PC-9 (cell line): ENCODE data around the gene CTSF. TPM values are rescaled to one million over a fixed set of nuclear protein-coding genes. Genes with fewer than 3 reads are reported as not detected.

Experiments
- BruUV-seq: library from RNA; stranded (reverse); fragments of 400-500 nt; replicated peaks from 2 replicates; lab custom pipeline; 2021; lab: Mats Ljungman, UMichigan
- CTCF ChIA-PET: fragments of 300-600 bp; sonication (Branson Sonifier 250); formaldehyde crosslinking; loops from one replicate; lab custom pipeline; 2022; ENCODE audit warnings: antibody characterized with exemption; lab: Charles Lee
- POLR2A ChIA-PET: fragments of 300-600 bp; sonication (Branson Sonifier 250); formaldehyde crosslinking; loops from one replicate; lab custom pipeline; 2022; ENCODE audit warnings: antibody characterized with exemption; ENCODE audit not compliant: unreplicated experiment; lab: Charles Lee
- DNase-seq, 2 experiments: peaks; one replicate each; pipeline versions ENCODE4 v3.0.0 to v3.0.0-alpha.2; 2015 to 2022; ENCODE audit warnings: mixed read lengths in 1 of 2
- H2AFZ ChIP-seq: fragments of 200-600 bp; sonication (generic); 2 replicates; pipeline ENCODE4 v1.8.1; 2017; ENCODE audit warnings: antibody characterized with exemption
- H3F3A ChIP-seq: fragments of 200-600 bp; sonication (generic); 2 replicates; pipeline ENCODE4 v1.8.1; 2017; ENCODE audit warnings: antibody characterized with exemption, mild to moderate bottlenecking, low read depth; ENCODE audit not compliant: insufficient read depth
- H3K27ac ChIP-seq: fragments of 200-600 bp; sonication (generic); 2 replicates; pipeline ENCODE4 v1.6.1; 2016; ENCODE audit warnings: mixed run types
- H3K27me3 ChIP-seq: fragments of 200-600 bp; sonication (generic); 2 replicates; pipeline ENCODE4 v1.6.1; 2016; ENCODE audit warnings: low read depth, mixed run types; ENCODE audit not compliant: insufficient read depth
- H3K36me3 ChIP-seq: fragments of 200-600 bp; sonication (generic); 2 replicates; pipeline ENCODE4 v1.6.1; 2016; ENCODE audit warnings: low read depth, mixed run types
- H3K4me1 ChIP-seq: fragments of 200-600 bp; sonication (generic); replicated peaks from 2 replicates; pipeline ENCODE4 v1.6.1; 2016; ENCODE audit warnings: mixed run types; ENCODE audit not compliant: insufficient read depth
- H3K4me2 ChIP-seq: fragments of 200-600 bp; sonication (generic); 2 replicates; pipeline ENCODE4 v1.6.1; 2017; ENCODE audit warnings: mixed run types
- H3K4me3 ChIP-seq: fragments of 200-600 bp; sonication (generic); 2 replicates; pipeline ENCODE4 v1.6.1; 2016; ENCODE audit warnings: mixed run types
- H3K79me2 ChIP-seq: fragments of 200-600 bp; sonication (generic); 2 replicates; pipeline ENCODE4 v1.6.1; 2017; ENCODE audit warnings: low read depth, mixed run types
- H3K9me2 ChIP-seq: fragments of 200-600 bp; sonication (generic); 2 replicates; pipeline ENCODE4 v1.8.1; 2017; ENCODE audit warnings: mild to moderate bottlenecking; ENCODE audit not compliant: insufficient read depth
- H3K9me3 ChIP-seq: fragments of 200-600 bp; sonication (generic); 2 replicates; pipeline ENCODE4 v1.8.1; 2016; ENCODE audit warnings: low read depth; ENCODE audit not compliant: insufficient read depth
- H4K20me1 ChIP-seq: fragments of 200-600 bp; sonication (generic); 2 replicates; pipeline ENCODE4 v1.8.1; 2017; ENCODE audit not compliant: insufficient read depth
- EZH2 ChIP-seq: fragments of 200-600 bp; sonication (generic); IDR thresholded peaks from 2 replicates; pipeline ENCODE4 v1.8.0; 2017; ENCODE audit warnings: antibody characterized with exemption, low read depth
- intact Hi-C: fragments of 100-400 bp; cut with micrococcal nuclease; formaldehyde crosslinking; loops from one replicate; pipeline ENCODE4 v1.10.0; 2022; ENCODE audit not compliant: unreplicated experiment
- total RNA-seq: library from RNA; stranded (reverse); gene quantifications from 2 replicates; pipeline ENCODE4 v1.2.3, GENCODE V29; 2021
- TF ChIP-seq, protein P1 (sequence below): fragments of 200-600 bp; sonication (generic); conservative IDR thresholded peaks from 2 replicates; pipeline ENCODE4 v1.6.1; 2017; ENCODE audit warnings: mixed run types, antibody characterized with exemption, mild to moderate bottlenecking, moderate library complexity

CTSF gene
- total RNA-seq, 1 experiment from 2014 or later: 34.3 TPM

DNA sequence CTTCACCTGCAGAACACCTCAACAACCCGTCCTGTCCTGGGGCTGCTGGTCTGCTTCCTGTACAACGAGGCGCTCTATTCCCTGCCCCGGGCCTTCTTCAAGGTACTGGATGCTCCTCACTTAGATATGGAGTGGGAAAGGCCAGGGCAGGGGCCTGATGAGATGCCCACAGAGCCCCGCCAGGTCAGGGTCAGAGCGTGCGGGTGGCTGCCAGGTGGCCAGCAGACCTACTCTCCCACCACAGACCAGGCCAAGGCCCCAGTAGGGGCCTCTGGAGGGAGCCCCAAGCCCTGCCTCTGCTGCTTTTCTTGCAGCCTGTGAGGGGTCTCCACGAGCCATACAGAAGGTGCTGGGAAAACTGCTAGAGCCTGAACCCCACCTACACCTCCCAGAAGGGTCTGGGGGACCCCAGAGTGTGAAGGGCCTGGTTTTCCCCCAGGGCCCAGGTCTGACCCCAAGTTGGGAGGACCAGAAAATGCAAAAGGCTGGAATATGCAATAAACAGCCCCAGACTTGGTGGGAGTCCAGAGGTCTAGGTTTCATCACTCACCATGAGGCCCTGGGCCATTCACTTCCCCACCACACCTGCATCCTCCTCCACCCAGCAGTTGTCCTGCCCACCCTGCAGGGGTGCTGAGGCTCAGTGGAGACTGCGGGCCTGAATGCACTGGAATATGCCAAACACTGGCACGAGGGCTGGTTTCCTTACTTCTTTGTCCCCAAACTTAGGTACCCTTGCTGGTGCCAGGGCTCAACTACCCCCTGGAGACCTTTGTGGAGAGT lies 37.3 kb downstream of the CTSF start:
- Histone ChIP-seq H4K20me1 (no peaks in the 10 kb centered on the region), H3K79me2 (no peaks in the 10 kb centered on the region), H3K9me3 (no peaks in the 10 kb centered on the region), H3K4me1 (no peaks in the 10 kb centered on the region), H3K27me3 (no peaks in the 10 kb centered on the region), H3K27ac (no peak overlapping the region), H3K4me3 (no peak overlapping the region), H3K4me2 (no peak overlapping the region), H3K9me2 (no peaks in the 10 kb centered on the region), H3F3A (peaks cover 16% of the 10 kb centered on the region; the same call in 1 of the 2 replicates), H2AFZ (no peak overlapping the region), H3K36me3 (no peaks in the 10 kb centered on the region; the same call in 1 of the 2 replicates)
- no peak for TF ChIP-seq EZH2
- TF ChIP-seq, protein P1, sequence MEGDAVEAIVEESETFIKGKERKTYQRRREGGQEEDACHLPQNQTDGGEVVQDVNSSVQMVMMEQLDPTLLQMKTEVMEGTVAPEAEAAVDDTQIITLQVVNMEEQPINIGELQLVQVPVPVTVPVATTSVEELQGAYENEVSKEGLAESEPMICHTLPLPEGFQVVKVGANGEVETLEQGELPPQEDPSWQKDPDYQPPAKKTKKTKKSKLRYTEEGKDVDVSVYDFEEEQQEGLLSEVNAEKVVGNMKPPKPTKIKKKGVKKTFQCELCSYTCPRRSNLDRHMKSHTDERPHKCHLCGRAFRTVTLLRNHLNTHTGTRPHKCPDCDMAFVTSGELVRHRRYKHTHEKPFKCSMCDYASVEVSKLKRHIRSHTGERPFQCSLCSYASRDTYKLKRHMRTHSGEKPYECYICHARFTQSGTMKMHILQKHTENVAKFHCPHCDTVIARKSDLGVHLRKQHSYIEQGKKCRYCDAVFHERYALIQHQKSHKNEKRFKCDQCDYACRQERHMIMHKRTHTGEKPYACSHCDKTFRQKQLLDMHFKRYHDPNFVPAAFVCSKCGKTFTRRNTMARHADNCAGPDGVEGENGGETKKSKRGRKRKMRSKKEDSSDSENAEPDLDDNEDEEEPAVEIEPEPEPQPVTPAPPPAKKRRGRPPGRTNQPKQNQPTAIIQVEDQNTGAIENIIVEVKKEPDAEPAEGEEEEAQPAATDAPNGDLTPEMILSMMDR: no peak
- BruUV-seq: no TSS peak
- no peak for DNase-seq
- intact Hi-C loops: no loop called here
- POLR2A ChIA-PET: no interaction called here
- CTCF ChIA-PET: no interaction called here

DNA sequence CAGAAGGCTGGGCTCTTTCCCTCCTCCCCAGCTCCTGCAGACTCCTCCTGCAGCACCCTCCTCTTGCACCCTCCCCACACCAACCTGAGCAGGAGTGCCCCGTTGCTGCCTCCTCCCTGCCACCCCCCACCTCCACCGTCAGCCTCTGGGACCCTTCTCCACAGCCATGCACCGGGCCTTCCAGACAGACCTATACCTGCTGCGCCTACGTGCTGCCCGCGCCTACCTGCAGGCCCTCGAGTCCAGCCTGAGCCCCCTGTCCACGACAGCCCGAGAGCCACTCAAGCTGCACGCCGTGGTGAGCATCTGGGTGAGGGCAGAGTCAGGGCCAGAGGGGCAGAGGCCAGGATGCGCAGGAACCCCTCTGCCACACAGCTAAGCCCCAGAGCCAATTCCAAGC lies 38.8 kb downstream of the CTSF start:
- H3K9me2 ChIP-seq: no peaks in the 10 kb centered on the region
- no peaks in the 10 kb centered on the region for H3K9me3 ChIP-seq
- no TSS peak for BruUV-seq
- no peak for DNase-seq
- no peaks in the 10 kb centered on the region for H3K4me1 ChIP-seq
- ChIA-PET CTCF (no interaction called here), POLR2A (interaction anchor here (0.7 kb wide), 1 partner anchor 335 kb away, joined by 4 read pairs; no protein-coding TSS in a partner anchor)
- no peak overlapping the region for H3K4me3 ChIP-seq
- intact Hi-C loops: no loop called here
- H3K27me3 ChIP-seq: no peaks in the 10 kb centered on the region
- no peaks in the 10 kb centered on the region for H4K20me1 ChIP-seq
- H3K4me2 ChIP-seq: no peak overlapping the region
- H2AFZ ChIP-seq: no peak overlapping the region
- no peaks in the 10 kb centered on the region for H3K79me2 ChIP-seq
- H3F3A ChIP-seq: peaks cover 10% of the 10 kb centered on the region; the same call in 1 of the 2 replicates
- no peak overlapping the region for H3K27ac ChIP-seq
- H3K36me3 ChIP-seq: no peaks in the 10 kb centered on the region
- no peak for TF ChIP-seq EZH2
- TF ChIP-seq, protein P1: no peak

DNA sequence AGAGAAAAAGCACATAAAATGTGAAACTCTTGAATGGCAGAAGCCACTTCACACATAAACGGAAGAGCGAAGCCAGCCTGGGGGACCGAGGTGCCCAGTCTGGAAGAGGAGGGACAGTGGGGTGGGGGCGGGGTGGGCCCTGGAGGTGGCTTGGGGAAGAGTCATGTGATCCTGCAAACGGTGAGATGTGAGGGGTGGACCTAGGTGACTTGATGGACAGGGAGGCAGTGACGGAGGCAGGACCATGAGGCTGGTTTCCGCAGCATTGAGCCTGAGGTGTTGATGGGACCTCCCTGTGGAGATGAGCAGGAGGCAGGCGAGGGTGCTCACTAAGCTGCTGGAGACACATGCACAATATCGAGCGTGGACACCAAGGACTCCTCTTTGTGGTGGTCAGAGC lies 39.3 kb downstream of the CTSF start:
- ChIA-PET POLR2A (interaction anchor here (0.7 kb wide), 1 partner anchor 336 kb away, joined by 4 read pairs; no protein-coding TSS in a partner anchor), CTCF (no interaction called here)
- DNase-seq: no peak
- TF ChIP-seq, protein P1: no peak
- TF ChIP-seq EZH2: no peak
- H2AFZ ChIP-seq: no peak overlapping the region
- no TSS peak for BruUV-seq
- intact Hi-C loops: no loop called here
- H3K4me1 ChIP-seq: no peaks in the 10 kb centered on the region
- H3K79me2 ChIP-seq: no peaks in the 10 kb centered on the region
- peaks cover 10% of the 10 kb centered on the region; the same call in 1 of the 2 replicates for H3F3A ChIP-seq
- H3K27me3 ChIP-seq: no peaks in the 10 kb centered on the region
- no peak overlapping the region for H3K4me3 ChIP-seq
- H4K20me1 ChIP-seq: no peaks in the 10 kb centered on the region
- no peak overlapping the region for H3K4me2 ChIP-seq
- H3K9me3 ChIP-seq: no peaks in the 10 kb centered on the region
- no peaks in the 10 kb centered on the region for H3K36me3 ChIP-seq
- no peak overlapping the region for H3K27ac ChIP-seq
- H3K9me2 ChIP-seq: no peaks in the 10 kb centered on the region
